Body of pancreas (tissue), 4 donors: ENCODE data around the gene FOXO6.

Experiments
- CTCF ChIP-seq, 7 experiments: fragments of 450-650 bp in 4 of 7; fragments of 200-600 bp in 3 of 7; sonication (generic) in 3 of 7; IDR thresholded peaks; one replicate each; pipeline ENCODE4 v1.5.1; 2016 to 2019; ENCODE audit warnings: antibody characterized with exemption in 7 of 7
- POLR2A ChIP-seq, 3 donors: fragments of 450-650 bp; IDR thresholded peaks; one replicate each; pipeline ENCODE4 v1.6.1; 2016; ENCODE audit warnings: antibody characterized with exemption in 3 of 3, mild to moderate bottlenecking in 2 of 3

DNA sequence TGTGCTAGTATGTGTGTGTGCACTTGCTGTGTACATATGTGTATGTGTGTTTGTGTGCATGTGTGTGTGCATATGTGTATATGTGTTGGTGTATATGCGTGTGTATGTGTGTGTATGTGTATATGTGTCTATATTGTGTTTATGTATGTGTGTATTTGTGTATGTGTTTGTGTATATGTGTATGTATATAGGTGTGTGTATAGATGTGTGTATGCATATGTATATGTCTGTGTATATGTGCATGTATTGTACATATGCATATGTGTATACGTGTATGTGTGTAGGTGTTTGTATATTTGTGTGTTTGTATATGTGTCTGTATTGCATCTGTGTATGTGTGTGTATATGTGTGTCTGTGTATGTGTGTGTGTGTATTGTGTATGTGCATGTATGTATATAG, 64.1 kb downstream of the FOXO6 start:
- TF ChIP-seq CTCF (IDR thresholded peaks at IDR 0.05) (peak in 1 of 7 experiments; percentile 11), POLR2A (IDR thresholded peaks at IDR 0.05) (no peak)
